IMR-90 (cell line): Measurements from ENCODE around the gene FOXP1. TPM values are rescaled to one million over a fixed set of nuclear protein-coding genes. Genes with fewer than 3 reads are reported as not detected.

Source experiments
- ATAC-seq: fragments of 200-7000 bp; cut with Tn5 transposase; 2 replicates; pipeline ENCODE4 v1.9.1; 2020; ENCODE audit warnings: low read depth, mild to moderate bottlenecking, moderate library complexity
- BruUV-seq: library from RNA; stranded (reverse); fragments of 400-500 nt; replicated peaks from 2 replicates; lab custom pipeline; 2021; lab: Mats Ljungman, UMichigan
- CTCF ChIA-PET: fragments of 300-600 bp; formaldehyde crosslinking; extraction: SDS; loops from one replicate; lab custom pipeline; 2021; ENCODE audit warnings: antibody characterized with exemption; lab: Yijun Ruan, JAX
- POLR2A ChIA-PET: fragments of 300-600 bp; sonication (Branson Sonifier 250); formaldehyde crosslinking; loops from one replicate; lab custom pipeline; 2022; ENCODE audit warnings: antibody characterized with exemption; ENCODE audit not compliant: unreplicated experiment; lab: Charles Lee
- DNase-seq: peaks from one replicate; pipeline ENCODE4 v3.0.0; 2013
- H2AFZ ChIP-seq: replicated peaks from 2 replicates; pipeline ENCODE3; 2013; ENCODE audit warnings: low read length, mild to moderate bottlenecking; ENCODE audit not compliant: poor library complexity
- H2AK5ac ChIP-seq: 2 replicates; pipeline ENCODE4 v1.6.1; 2013; ENCODE audit warnings: low read depth, low read length, inconsistent platforms
- H2AK9ac ChIP-seq: replicated peaks from 2 replicates; pipeline ENCODE3; 2013; ENCODE audit warnings: mild to moderate bottlenecking, low read depth, low read length, moderate library complexity; ENCODE audit not compliant: poor library complexity
- H2BK120ac ChIP-seq: 2 replicates; pipeline ENCODE4 v1.6.1; 2013; ENCODE audit warnings: low read depth, low read length, inconsistent platforms
- H2BK15ac ChIP-seq: 3 replicates; pipeline ENCODE4 v1.6.1; 2013; ENCODE audit warnings: low read depth, low read length, inconsistent platforms
- H2BK20ac ChIP-seq: 2 replicates; pipeline ENCODE4 v1.6.1; 2013; ENCODE audit warnings: low read depth, mild to moderate bottlenecking, inconsistent platforms, low read length, moderate library complexity
- H2BK5ac ChIP-seq: 2 replicates; pipeline ENCODE4 v1.6.1; 2013; ENCODE audit warnings: mild to moderate bottlenecking, low read depth, low read length, inconsistent platforms; ENCODE audit not compliant: poor library complexity, severe bottlenecking
- H3K14ac ChIP-seq: replicated peaks from 2 replicates; pipeline ENCODE4 v1.6.1; 2013; ENCODE audit warnings: low read depth, low read length, inconsistent platforms
- H3K18ac ChIP-seq: 2 replicates; pipeline ENCODE4 v1.6.1; 2013; ENCODE audit warnings: low read depth, low read length, control low read depth
- H3K23ac ChIP-seq: 2 replicates; pipeline ENCODE4 v1.6.1; 2013; ENCODE audit warnings: low read depth, low read length, inconsistent platforms
- H3K27ac ChIP-seq: 2 replicates; pipeline ENCODE4 v1.5.1; 2013; ENCODE audit warnings: mild to moderate bottlenecking, control low read depth, low read length; ENCODE audit not compliant: insufficient read depth
- H3K27me3 ChIP-seq: 2 replicates; pipeline ENCODE4 v1.6.1; 2013; ENCODE audit warnings: low read length; ENCODE audit not compliant: control insufficient read depth, insufficient read depth
- H3K36me3 ChIP-seq: 2 replicates; pipeline ENCODE4 v1.6.1; 2013; ENCODE audit warnings: low read length, mixed read lengths; ENCODE audit not compliant: control insufficient read depth, insufficient read depth
- H3K4ac ChIP-seq: 2 replicates; pipeline ENCODE4 v1.6.1; 2013; ENCODE audit warnings: low read depth, low read length, inconsistent platforms
- H3K4me1 ChIP-seq: 2 replicates; pipeline ENCODE4 v1.6.1; 2013; ENCODE audit warnings: low read length, mixed read lengths; ENCODE audit not compliant: control insufficient read depth, insufficient read depth
- H3K4me2 ChIP-seq: 2 replicates; pipeline ENCODE4 v1.6.1; 2013; ENCODE audit warnings: low read depth, mild to moderate bottlenecking, control low read depth, low read length, moderate library complexity
- H3K4me3 ChIP-seq: 2 replicates; pipeline ENCODE4 v1.5.1; 2013; ENCODE audit warnings: low read depth, mild to moderate bottlenecking, control low read depth, low read length, moderate library complexity; ENCODE audit not compliant: insufficient read depth
- H3K56ac ChIP-seq: 2 replicates; pipeline ENCODE4 v1.6.1; 2013; ENCODE audit warnings: low read length, inconsistent platforms; ENCODE audit not compliant: insufficient read depth; ENCODE audit errors: extremely low read depth
- H3K79me1 ChIP-seq, 2 experiments: 2 replicates each; pipeline ENCODE4 v1.6.1; 2013; ENCODE audit warnings: low read length in 2 of 2, inconsistent platforms in 1 of 2, low read depth in 1 of 2
- H3K9ac ChIP-seq: 2 replicates; pipeline ENCODE4 v1.6.1; 2013; ENCODE audit warnings: low read depth, low read length, control low read depth
- H3K9me1 ChIP-seq: 2 replicates; pipeline ENCODE4 v1.6.1; 2013; ENCODE audit warnings: low read length, inconsistent platforms; ENCODE audit not compliant: insufficient read depth
- H3K9me3 ChIP-seq: 2 replicates; pipeline ENCODE4 v1.6.1; 2013; ENCODE audit warnings: low read length; ENCODE audit not compliant: control insufficient read depth, insufficient read depth
- H4K20me1 ChIP-seq: 2 replicates; pipeline ENCODE4 v1.6.1; 2013; ENCODE audit warnings: low read length, inconsistent platforms; ENCODE audit not compliant: insufficient read depth
- H4K5ac ChIP-seq: 2 replicates; pipeline ENCODE4 v1.6.1; 2013; ENCODE audit warnings: mild to moderate bottlenecking, low read depth, low read length, control low read depth
- H4K8ac ChIP-seq, 2 experiments: 2 replicates each; pipeline ENCODE4 v1.6.1; 2013; ENCODE audit warnings: low read depth in 2 of 2, low read length in 2 of 2, control low read depth in 1 of 2, inconsistent platforms in 1 of 2
- H4K91ac ChIP-seq: 2 replicates; pipeline ENCODE4 v1.6.1; 2013; ENCODE audit warnings: low read depth, low read length, inconsistent platforms; ENCODE audit not compliant: insufficient read depth
- BHLHE40 ChIP-seq: fragments of 150-350 bp; IDR thresholded peaks from 2 replicates; pipeline ENCODE4 v1.6.1; 2016; ENCODE audit warnings: mild to moderate bottlenecking, low read depth, low read length
- CEBPB ChIP-seq: IDR thresholded peaks from 2 replicates; pipeline ENCODE4 v1.6.1; 2012; ENCODE audit warnings: low read depth, low read length, improper control_type of control experiment
- CHD1 ChIP-seq: IDR thresholded peaks from 2 replicates; pipeline ENCODE4 v1.6.1; 2012; ENCODE audit warnings: low read depth, low read length, improper control_type of control experiment
- FOS ChIP-seq: fragments of 150-350 bp; IDR thresholded peaks from 2 replicates; pipeline ENCODE4 v1.6.1; 2016; ENCODE audit warnings: low read depth, low read length
- MAFK ChIP-seq: IDR thresholded peaks from 2 replicates; pipeline ENCODE4 v1.6.1; 2012; ENCODE audit warnings: low read depth, low read length, improper control_type of control experiment
- MAZ ChIP-seq: IDR thresholded peaks from 2 replicates; pipeline ENCODE4 v1.6.1; 2012; ENCODE audit warnings: low read depth, mild to moderate bottlenecking, low read length, improper control_type of control experiment, moderate library complexity, borderline replicate concordance
- MXI1 ChIP-seq: IDR thresholded peaks from 2 replicates; pipeline ENCODE4 v1.6.1; 2012; ENCODE audit warnings: low read depth, mild to moderate bottlenecking, low read length, moderate library complexity, borderline replicate concordance
- NFE2L2 ChIP-seq: fragments of 150-350 bp; IDR thresholded peaks from 2 replicates; pipeline ENCODE4 v1.6.1; 2016; ENCODE audit warnings: low read depth, mild to moderate bottlenecking, low read length
- POLR2A ChIP-seq: IDR thresholded peaks from 2 replicates; pipeline ENCODE4 v1.6.1; 2012; ENCODE audit warnings: mild to moderate bottlenecking, low read depth, low read length
- RAD21 ChIP-seq: IDR thresholded peaks from 2 replicates; pipeline ENCODE4 v1.6.1; 2012; ENCODE audit warnings: low read length, improper control_type of control experiment
- RCOR1 ChIP-seq: IDR thresholded peaks from 2 replicates; pipeline ENCODE4 v1.6.1; 2012; ENCODE audit warnings: mild to moderate bottlenecking, low read length, improper control_type of control experiment; ENCODE audit not compliant: insufficient replicate concordance
- RFX5 ChIP-seq: IDR thresholded peaks from 2 replicates; pipeline ENCODE4 v1.8.0; 2012; ENCODE audit warnings: low read depth, mild to moderate bottlenecking, low read length, moderate library complexity
- WGBS, 2 experiments: methylation state at CpG; one replicate each; pipeline versions ENCODE4 v1.1.5 to v1.1.7; 2013; ENCODE audit warnings: missing lambda C conversion rate in 2 of 2; ENCODE audit not compliant: insufficient read length in 1 of 2; ENCODE audit errors: extremely low coverage in 2 of 2; 5-methylcytosine and 5-hydroxymethylcytosine counted together
- dilution Hi-C: fragments of 300-500 bp; cut with HindIII; formaldehyde crosslinking; loops from one replicate; pipeline ENCODE4 v1.14.3; 2018; ENCODE audit warnings: low sequenced_read_pairs; ENCODE audit not compliant: unreplicated experiment
- in situ Hi-C: fragments of 300-500 bp; cut with MboI; formaldehyde crosslinking; loops from 3 replicates; pipeline ENCODE4 v1.14.3; 2019; ENCODE audit warnings: low sequenced_read_pairs, inconsistent platforms, mixed read lengths
- intact Hi-C: fragments of 100-400 bp; cut with micrococcal nuclease; formaldehyde crosslinking; loops from 2 replicates; pipeline ENCODE4 v1.10.0; 2022
- polyA plus RNA-seq, 3 experiments: library from polyadenylated mRNA; depleted of rRNA; stranded (reverse); fragments of >200 nt; gene quantifications; 2 replicates each; pipeline ENCODE4 v1.2.3, GENCODE V29; 2012; ENCODE audit warnings: low replicate concordance in 1 of 3
- total RNA-seq: library from RNA; depleted of rRNA; stranded (reverse); fragments of >200 nt; gene quantifications from 2 replicates; pipeline ENCODE4 v1.2.3, GENCODE V29; 2012
- TF ChIP-seq, protein P1 (sequence below): fragments of 150-350 bp; IDR thresholded peaks from 2 replicates; pipeline ENCODE4 v1.6.1; 2017; ENCODE audit warnings: mild to moderate bottlenecking, antibody characterized with exemption, low read length, low read depth
- TF ChIP-seq, protein P2 (sequence below): conservative IDR thresholded peaks from 2 replicates; pipeline ENCODE4 v1.5.1; 2012; ENCODE audit warnings: mild to moderate bottlenecking, low read depth, low read length, improper control_type of control experiment
- TF ChIP-seq, protein P3 (sequence below): fragments of 150-350 bp; IDR thresholded peaks from 2 replicates; pipeline ENCODE4 v1.6.1; 2016; ENCODE audit warnings: low read depth, mild to moderate bottlenecking, low read length, moderate library complexity, borderline replicate concordance

The FOXP1 gene
- total and polyA plus RNA-seq, 2 of the 4 experiments (the other 2 are of a cell fraction): 37.0 to 132 TPM

DNA sequence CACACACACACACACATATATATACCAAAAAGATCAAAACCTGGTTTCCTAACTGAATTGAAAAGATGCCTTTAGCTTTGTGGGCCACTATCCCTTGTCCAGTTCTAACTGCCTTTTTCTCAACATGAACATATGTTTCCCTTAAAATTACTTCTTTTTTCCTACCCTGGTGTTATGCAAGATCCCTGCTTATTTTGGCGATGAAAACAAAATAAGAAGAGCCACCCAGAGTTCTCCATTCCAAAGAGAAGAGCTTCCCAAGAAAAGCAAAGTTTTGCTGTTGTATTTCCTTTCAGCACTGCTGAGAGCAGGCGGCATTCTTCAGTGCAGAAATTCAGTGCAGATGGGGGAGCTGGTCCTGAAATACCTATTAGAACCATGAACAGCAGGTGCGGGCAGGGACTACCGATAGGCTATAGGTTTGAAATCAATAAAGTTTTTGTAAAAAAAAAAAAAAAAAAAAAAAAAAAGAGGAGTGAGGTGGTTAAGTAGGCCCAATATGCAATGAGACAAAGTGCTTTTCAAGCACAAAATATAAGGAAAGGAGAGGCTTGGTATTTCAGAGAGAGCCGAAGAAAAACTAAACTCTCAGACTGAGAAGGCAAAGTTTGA lies 238.0 kb downstream of the FOXP1 start:
- no TSS peak for BruUV-seq
- peak; percentile 29 for DNase-seq
- CTCF ChIA-PET: no interaction called here

More for the DNA sequence above, 238.0 kb downstream of the FOXP1 start:
- H3K9ac ChIP-seq: no peak overlapping the region
- H2BK15ac ChIP-seq: no peak overlapping the region
- no peak for ATAC-seq
- H4K20me1 ChIP-seq: no peaks in the 10 kb centered on the region
- no peak overlapping the region for H3K18ac ChIP-seq
- H3K4me2 ChIP-seq: no peak overlapping the region
- 0 out of 2 replicates have a peak, but pooled peaks cover 1% of the 10 kb centered on the region for H3K4me1 ChIP-seq
- H2BK5ac ChIP-seq: no peak overlapping the region
- H3K27me3 ChIP-seq: no peaks in the 10 kb centered on the region
- peaks cover 3 to 8% of the 10 kb centered on the region in 2 experiments; a peak in 3 of 4 replicates for H3K79me1 ChIP-seq
- dilution Hi-C loops: no loop called here
- intact Hi-C loops: no loop called here
- H3K23ac ChIP-seq: no peak overlapping the region
- no peak overlapping the region for H3K4me3 ChIP-seq
- H2BK20ac ChIP-seq: no peak overlapping the region
- H2AFZ ChIP-seq: no peak overlapping the region
- no peak for TF ChIP-seq RCOR1
- TF ChIP-seq MAZ: no peak
- TF ChIP-seq MAFK: no peak
- TF ChIP-seq, protein P1, sequence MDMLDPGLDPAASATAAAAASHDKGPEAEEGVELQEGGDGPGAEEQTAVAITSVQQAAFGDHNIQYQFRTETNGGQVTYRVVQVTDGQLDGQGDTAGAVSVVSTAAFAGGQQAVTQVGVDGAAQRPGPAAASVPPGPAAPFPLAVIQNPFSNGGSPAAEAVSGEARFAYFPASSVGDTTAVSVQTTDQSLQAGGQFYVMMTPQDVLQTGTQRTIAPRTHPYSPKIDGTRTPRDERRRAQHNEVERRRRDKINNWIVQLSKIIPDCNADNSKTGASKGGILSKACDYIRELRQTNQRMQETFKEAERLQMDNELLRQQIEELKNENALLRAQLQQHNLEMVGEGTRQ: no peak
- TF ChIP-seq, protein P2, sequence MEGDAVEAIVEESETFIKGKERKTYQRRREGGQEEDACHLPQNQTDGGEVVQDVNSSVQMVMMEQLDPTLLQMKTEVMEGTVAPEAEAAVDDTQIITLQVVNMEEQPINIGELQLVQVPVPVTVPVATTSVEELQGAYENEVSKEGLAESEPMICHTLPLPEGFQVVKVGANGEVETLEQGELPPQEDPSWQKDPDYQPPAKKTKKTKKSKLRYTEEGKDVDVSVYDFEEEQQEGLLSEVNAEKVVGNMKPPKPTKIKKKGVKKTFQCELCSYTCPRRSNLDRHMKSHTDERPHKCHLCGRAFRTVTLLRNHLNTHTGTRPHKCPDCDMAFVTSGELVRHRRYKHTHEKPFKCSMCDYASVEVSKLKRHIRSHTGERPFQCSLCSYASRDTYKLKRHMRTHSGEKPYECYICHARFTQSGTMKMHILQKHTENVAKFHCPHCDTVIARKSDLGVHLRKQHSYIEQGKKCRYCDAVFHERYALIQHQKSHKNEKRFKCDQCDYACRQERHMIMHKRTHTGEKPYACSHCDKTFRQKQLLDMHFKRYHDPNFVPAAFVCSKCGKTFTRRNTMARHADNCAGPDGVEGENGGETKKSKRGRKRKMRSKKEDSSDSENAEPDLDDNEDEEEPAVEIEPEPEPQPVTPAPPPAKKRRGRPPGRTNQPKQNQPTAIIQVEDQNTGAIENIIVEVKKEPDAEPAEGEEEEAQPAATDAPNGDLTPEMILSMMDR: no peak
- no peak for TF ChIP-seq NFE2L2
- TF ChIP-seq FOS: no peak
- TF ChIP-seq, protein P3, sequence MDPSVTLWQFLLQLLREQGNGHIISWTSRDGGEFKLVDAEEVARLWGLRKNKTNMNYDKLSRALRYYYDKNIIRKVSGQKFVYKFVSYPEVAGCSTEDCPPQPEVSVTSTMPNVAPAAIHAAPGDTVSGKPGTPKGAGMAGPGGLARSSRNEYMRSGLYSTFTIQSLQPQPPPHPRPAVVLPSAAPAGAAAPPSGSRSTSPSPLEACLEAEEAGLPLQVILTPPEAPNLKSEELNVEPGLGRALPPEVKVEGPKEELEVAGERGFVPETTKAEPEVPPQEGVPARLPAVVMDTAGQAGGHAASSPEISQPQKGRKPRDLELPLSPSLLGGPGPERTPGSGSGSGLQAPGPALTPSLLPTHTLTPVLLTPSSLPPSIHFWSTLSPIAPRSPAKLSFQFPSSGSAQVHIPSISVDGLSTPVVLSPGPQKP: no peak
- no peak for TF ChIP-seq RAD21
- no peak for TF ChIP-seq CHD1
- TF ChIP-seq BHLHE40: no peak
- TF ChIP-seq CEBPB: no peak
- TF ChIP-seq POLR2A: no peak
- no peak for TF ChIP-seq MXI1
- no peak for TF ChIP-seq RFX5
- H3K9me3 ChIP-seq: no peaks in the 10 kb centered on the region
- no peak overlapping the region for H4K8ac ChIP-seq
- no peak overlapping the region for H3K27ac ChIP-seq
- no peak overlapping the region for H2BK120ac ChIP-seq
- H3K14ac ChIP-seq: no peak overlapping the region
- H3K4ac ChIP-seq: no peak overlapping the region
- no peak overlapping the region for H2AK9ac ChIP-seq
- no peaks in the 10 kb centered on the region for H3K36me3 ChIP-seq
- H4K91ac ChIP-seq: no peak overlapping the region
- POLR2A ChIA-PET: no interaction called here
- no peak overlapping the region for H3K56ac ChIP-seq
- H2AK5ac ChIP-seq: no peak overlapping the region
- no peak overlapping the region for H4K5ac ChIP-seq
- in situ Hi-C loops: no loop called here
- no peaks in the 10 kb centered on the region; the same call in 1 of the 2 replicates for H3K9me1 ChIP-seq
- WGBS, 2 experiments: no CpG with 5 or more reads among the region's 5 CpGs
